ENCODE results near the gene MAP3K5.

- TF ChIP-seq POLR2A (IDR thresholded peaks at IDR 0.05; ENCODE audit: low read depth, low read length): no peak
- no peak for TF ChIP-seq POLR2AphosphoS5 (IDR thresholded peaks at IDR 0.05; ENCODE audit: low read depth, low read length)
Observed at GRCh38 chr6:136614350-136614749, 177.9 kb downstream of the MAP3K5 start.
